CD4-positive, alpha-beta memory T cell (primary cell): ENCODE data around the gene TPCN1. TPM values are rescaled to one million over a fixed set of nuclear protein-coding genes. Genes with fewer than 3 reads are reported as not detected.

Experiments
- CTCF ChIA-PET: fragments of 350-600 bp; sonication (Branson Sonifier 250); formaldehyde crosslinking; loops from one replicate; lab custom pipeline; 2021; ENCODE audit warnings: inconsistent platforms; ENCODE audit not compliant: partially characterized antibody; lab: Charles Lee
- POLR2A ChIA-PET: fragments of 350-600 bp; sonication (Branson Sonifier 250); formaldehyde crosslinking; loops from one replicate; lab custom pipeline; 2021; ENCODE audit not compliant: partially characterized antibody; lab: Charles Lee
- DNase-seq, 5 donors: peaks; one replicate each; pipeline versions ENCODE4 v3.0.0 to v3.0.0-alpha.2; 2020 to 2022; ENCODE audit warnings: mixed read lengths in 1 of 5
- H3K27ac ChIP-seq: one replicate; pipeline ENCODE4 v1.7.0; 2013; ENCODE audit warnings: low read depth, low read length
- H3K27me3 ChIP-seq: 2 replicates; pipeline ENCODE4 v1.7.0; 2013; ENCODE audit warnings: mild to moderate bottlenecking, low read length, moderate library complexity; ENCODE audit not compliant: insufficient read depth
- H3K36me3 ChIP-seq: 2 replicates; pipeline ENCODE4 v1.7.0; 2013; ENCODE audit warnings: mild to moderate bottlenecking, low read length, moderate library complexity; ENCODE audit not compliant: insufficient read depth
- H3K4me1 ChIP-seq: 2 replicates; pipeline ENCODE4 v1.7.0; 2013; ENCODE audit warnings: mild to moderate bottlenecking, low read length, moderate library complexity; ENCODE audit not compliant: insufficient read depth
- H3K4me3 ChIP-seq, 2 donors: one replicate each; pipeline ENCODE4 v1.7.0; 2013; ENCODE audit warnings: low read length in 2 of 2, mild to moderate bottlenecking in 1 of 2
- H3K9me3 ChIP-seq, 2 donors: one replicate each; pipeline ENCODE4 v1.7.0; 2013; ENCODE audit warnings: low read length in 2 of 2, control low read depth in 1 of 2; ENCODE audit not compliant: control insufficient read depth in 1 of 2
- H3K27ac Mint-ChIP-seq, 7 donors: one replicate each; pipeline ENCODE4 v1.8.0; 2020 to 2021; ENCODE audit warnings: mixed read lengths in 7 of 7, mild to moderate bottlenecking in 6 of 7, inconsistent platforms in 3 of 7, moderate library complexity in 3 of 7
- H3K27me3 Mint-ChIP-seq, 2 donors: one replicate each; pipeline ENCODE4 v1.8.0; 2020 to 2021; ENCODE audit warnings: mixed read lengths in 2 of 2
- H3K36me3 Mint-ChIP-seq, 2 donors: one replicate each; pipeline ENCODE4 v1.8.0; 2020 to 2021; ENCODE audit warnings: mixed read lengths in 2 of 2, inconsistent platforms in 1 of 2, mild to moderate bottlenecking in 1 of 2
- H3K4me1 Mint-ChIP-seq, 4 donors: one replicate each; pipeline ENCODE4 v1.8.0; 2020 to 2021; ENCODE audit warnings: mixed read lengths in 4 of 4, mild to moderate bottlenecking in 1 of 4
- H3K4me3 Mint-ChIP-seq, 8 donors: one replicate each; pipeline ENCODE4 v1.8.0; 2020 to 2021; ENCODE audit warnings: mixed read lengths in 8 of 8, mild to moderate bottlenecking in 7 of 8, moderate library complexity in 6 of 8, inconsistent platforms in 3 of 8
- H3K9me3 Mint-ChIP-seq, 8 donors: one replicate each; pipeline ENCODE4 v1.8.0; 2020 to 2021; ENCODE audit warnings: mixed read lengths in 8 of 8, mild to moderate bottlenecking in 5 of 8, inconsistent platforms in 3 of 8, moderate library complexity in 1 of 8
- intact Hi-C: fragments of 100-400 bp; cut with micrococcal nuclease; formaldehyde crosslinking; loops from one replicate; pipeline ENCODE4 v1.15.1; 2023
- polyA plus RNA-seq, 2 donors: library from polyadenylated mRNA; unstranded; fragments of 300-500 nt; fragmentation: Illumina TruSeq; gene quantifications; one replicate each; pipeline ENCODE4 v1.2.3, GENCODE V29; 2021
- total RNA-seq, 2 experiments: library from RNA; stranded (reverse); gene quantifications; one replicate each; pipeline ENCODE4 v1.2.3, GENCODE V29; 2021

TPCN1 gene
- total and polyA plus RNA-seq, 4 experiments from 2014 or later, result 8.5 to 94.2 (median 49.9) TPM

- no peaks in the 10 kb centered on the region for H3K36me3 ChIP-seq
- Mint-ChIP-seq H3K27me3 (no peaks in the 10 kb centered on the region), H3K27ac (peak overlapping the region; percentile 85 to 97 (median 93)), H3K9me3 (peaks cover 0 to 3% (median 0%) of the 10 kb centered on the region in 8 donors), H3K4me3 (peak overlapping the region; percentile 92 to 95 (median 94)), H3K4me1 (peaks cover 22 to 42% (median 30%) of the 10 kb centered on the region in 4 donors), H3K36me3 (peaks cover 5 to 12% of the 10 kb centered on the region in 2 donors)
- peak overlapping the region; percentile 59 to 79 for H3K4me3 ChIP-seq
- H3K9me3 ChIP-seq, result no peaks in the 10 kb centered on the region
- ChIA-PET CTCF (interaction anchor here (1.0 to 2.8 kb wide), 7 partner anchors 9 to 50 kb away, joined by 3 to 17 read pairs (median 4); no protein-coding TSS in a partner anchor), POLR2A (interaction anchor here (1.0 to 8.4 kb wide), 8 partner anchors 10 to 317 kb away, joined by 3 to 84 read pairs (median 6); partner anchors contain the start of genes DDX54, OAS1, OAS2 and RITA1)
- peak overlapping the region; percentile 70 for H3K27ac ChIP-seq
- H3K27me3 ChIP-seq, result no peaks in the 10 kb centered on the region
- DNase-seq, result peak in 4 of 5 donors; percentile 22 to 34 (median 30)
- H3K4me1 ChIP-seq, result peaks cover 30% of the 10 kb centered on the region
- intact Hi-C loops, result no loop called here
Measured at GRCh38 chr12:113222730-113223531, 1.7 kb downstream of the TPCN1 start.

- Histone ChIP-seq H3K4me1 (peaks cover 48% of the 10 kb centered on the region), H3K4me3 (no peak overlapping the region), H3K36me3 (no peaks in the 10 kb centered on the region), H3K27ac (no peak overlapping the region), H3K27me3 (no peaks in the 10 kb centered on the region), H3K9me3 (no peaks in the 10 kb centered on the region)
- H3K27ac Mint-ChIP-seq, result no peak overlapping the region
- ChIA-PET POLR2A (interaction anchor here (0.7 to 8.4 kb wide), 3 partner anchors 11 to 41 kb away, joined by 3 to 84 read pairs (median 4); no protein-coding TSS in a partner anchor), CTCF (interaction anchor here (1.0 to 2.8 kb wide), 4 partner anchors 7 to 85 kb away, joined by 3 to 17 read pairs (median 4); no protein-coding TSS in a partner anchor)
- H3K9me3 Mint-ChIP-seq, result peaks cover 0 to 3% (median 0%) of the 10 kb centered on the region in 8 donors
- DNase-seq, result no peak
- no peak overlapping the region for H3K4me3 Mint-ChIP-seq
- peaks cover 29 to 62% (median 46%) of the 10 kb centered on the region in 4 donors for H3K4me1 Mint-ChIP-seq
- intact Hi-C loops, result no loop called here
- no peaks in the 10 kb centered on the region for H3K27me3 Mint-ChIP-seq
- peaks cover 7 to 20% of the 10 kb centered on the region in 2 donors for H3K36me3 Mint-ChIP-seq
Measured at GRCh38 chr12:113224955-113225354, 3.7 kb downstream of the TPCN1 start.

- ChIA-PET POLR2A (interaction anchor here (8.4 kb wide), 1 partner anchor 17 kb away, joined by 84 read pairs; no protein-coding TSS in a partner anchor), CTCF (interaction anchor here (0.9 to 1.6 kb wide), 3 partner anchors 30 to 234 kb away, joined by 3 to 6 read pairs (median 3); no protein-coding TSS in a partner anchor)
- Histone ChIP-seq H3K4me3 (no peak overlapping the region), H3K27me3 (no peaks in the 10 kb centered on the region), H3K4me1 (peaks cover 60% of the 10 kb centered on the region), H3K27ac (no peak overlapping the region), H3K9me3 (no peaks in the 10 kb centered on the region), H3K36me3 (no peaks in the 10 kb centered on the region)
- no peaks in the 10 kb centered on the region for H3K27me3 Mint-ChIP-seq
- no peaks in the 10 kb centered on the region for H3K9me3 Mint-ChIP-seq
- DNase-seq, result no peak
- peaks cover 18 to 28% of the 10 kb centered on the region in 2 donors for H3K36me3 Mint-ChIP-seq
- peak overlapping the region in 2 of 7 donors; percentile 22 to 24 for H3K27ac Mint-ChIP-seq
- H3K4me1 Mint-ChIP-seq, result peaks cover 30 to 64% (median 43%) of the 10 kb centered on the region in 4 donors
- no peak overlapping the region for H3K4me3 Mint-ChIP-seq
- intact Hi-C loops, result no loop called here
Measured at GRCh38 chr12:113226696-113227568, 5.7 kb downstream of the TPCN1 start.

GRCh38 chr12:113227686-113228391 is 6.6 kb downstream of the TPCN1 start:
- Mint-ChIP-seq H3K4me3 (no peak overlapping the region), H3K27me3 (no peaks in the 10 kb centered on the region), H3K27ac (peak overlapping the region in 4 of 7 donors; percentile 19 to 87 (median 56)), H3K4me1 (peaks cover 23 to 64% (median 41%) of the 10 kb centered on the region in 4 donors), H3K36me3 (peaks cover 20 to 29% of the 10 kb centered on the region in 2 donors), H3K9me3 (no peaks in the 10 kb centered on the region)
- H3K36me3 ChIP-seq, result no peaks in the 10 kb centered on the region
- H3K4me1 ChIP-seq, result peaks cover 60% of the 10 kb centered on the region
- H3K9me3 ChIP-seq, result no peaks in the 10 kb centered on the region
- ChIA-PET CTCF (no interaction called here), POLR2A (interaction anchor here (2.7 kb wide), 1 partner anchor 7 kb away, joined by 16 read pairs; the partner anchor contains the start of gene TPCN1)
- intact Hi-C loops, result no loop called here
- no peak for DNase-seq
- no peaks in the 10 kb centered on the region for H3K27me3 ChIP-seq
- no peak overlapping the region for H3K4me3 ChIP-seq
- no peak overlapping the region for H3K27ac ChIP-seq

GRCh38 chr12:113228394-113229028 is 7.2 kb downstream of the TPCN1 start:
- Histone ChIP-seq H3K4me1 (peaks cover 61% of the 10 kb centered on the region), H3K4me3 (no peak overlapping the region), H3K36me3 (no peaks in the 10 kb centered on the region), H3K27ac (no peak overlapping the region), H3K27me3 (no peaks in the 10 kb centered on the region), H3K9me3 (no peaks in the 10 kb centered on the region)
- intact Hi-C loops, result no loop called here
- no peak for DNase-seq
- Mint-ChIP-seq H3K9me3 (no peaks in the 10 kb centered on the region), H3K27me3 (no peaks in the 10 kb centered on the region), H3K27ac (peak overlapping the region in 5 of 7 donors; percentile 37 to 87 (median 53)), H3K4me1 (peaks cover 23 to 64% (median 41%) of the 10 kb centered on the region in 4 donors), H3K4me3 (peak overlapping the region in 1 of 8 donors; percentile 17), H3K36me3 (peaks cover 26 to 31% of the 10 kb centered on the region in 2 donors)
- POLR2A ChIA-PET, result interaction anchor here (2.7 kb wide), 1 partner anchor 8 kb away, joined by 16 read pairs; the partner anchor contains the start of gene TPCN1
- CTCF ChIA-PET, result interaction anchor here (0.6 to 1.7 kb wide), 2 partner anchors 31 to 682 kb away, joined by 3 to 4 read pairs; no protein-coding TSS in a partner anchor
